ENCODE results near the gene MEI1. TPM values are rescaled to one million over a fixed set of nuclear protein-coding genes. Genes with fewer than 3 reads are reported as not detected.

The MEI1 gene
- total RNA-seq, 1 donor from 2014 or later: 0.64 TPM

DNA sequence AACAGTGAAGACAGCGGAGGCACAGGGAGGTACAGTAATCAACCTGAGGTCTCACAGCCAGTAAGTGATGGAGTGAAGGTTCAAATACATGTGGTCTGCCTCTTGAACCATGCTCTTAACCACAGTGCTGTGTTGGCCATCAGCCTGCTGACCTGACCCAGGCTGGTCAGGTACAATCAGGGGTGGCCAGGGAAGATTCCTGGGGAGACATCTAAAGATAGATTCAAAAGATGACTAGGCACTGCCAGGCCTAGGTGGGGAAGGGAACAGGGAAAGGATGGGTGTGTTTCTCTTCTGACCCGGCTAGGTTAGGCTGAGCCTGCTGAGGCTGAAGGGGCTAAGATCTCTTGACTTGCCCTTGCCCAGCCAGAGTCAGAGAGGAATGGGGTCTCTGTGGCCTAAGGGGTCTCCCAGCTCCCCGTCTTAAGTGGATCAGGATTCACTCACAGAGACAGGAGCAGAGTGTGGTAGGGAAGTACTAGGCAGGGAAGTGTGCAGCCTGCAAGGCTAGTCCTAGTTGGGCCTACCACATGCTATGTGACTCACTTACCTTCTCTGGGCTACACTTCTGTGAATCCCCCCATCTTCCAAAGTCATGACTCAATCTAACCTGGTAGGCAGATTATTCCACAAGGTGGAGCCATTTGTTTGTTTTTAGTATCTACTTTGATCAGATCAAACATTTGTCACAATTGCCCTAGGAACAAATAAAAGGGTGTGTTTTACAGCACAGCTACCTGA lies 123.2 kb downstream of the MEI1 start:
- DNase-seq (ENCODE audit: low read depth): peak; percentile 76
- peak overlapping the region; percentile 28 for H3K27ac ChIP-seq (ENCODE audit: low read depth, low read length)
- H3K4me1 ChIP-seq (ENCODE audit: insufficient read depth, low read length): peaks cover 24% of the 10 kb centered on the region
- Mint-ChIP-seq H3K36me3 (ENCODE audit: low read depth, unreplicated experiment) (peaks cover 6% of the 10 kb centered on the region), H3K27ac (ENCODE audit: unreplicated experiment) (no peak overlapping the region), H3K4me3 (ENCODE audit: unreplicated experiment) (no peak overlapping the region), H3K27me3 (ENCODE audit: low read depth, unreplicated experiment) (no peaks in the 10 kb centered on the region), H3K4me1 (ENCODE audit: low read depth, unreplicated experiment) (peaks cover 35% of the 10 kb centered on the region), H3K9me3 (ENCODE audit: unreplicated experiment) (peaks cover 2% of the 10 kb centered on the region)
- H3K4me3 ChIP-seq (ENCODE audit: insufficient read depth, low read depth, low read length): no peak overlapping the region
- H3K9me3 ChIP-seq (ENCODE audit: insufficient read depth, low read depth, low read length): no peaks in the 10 kb centered on the region
- peak overlapping the region; percentile 22 for H3K4me2 ChIP-seq (ENCODE audit: low read length)
- H3K27me3 ChIP-seq (ENCODE audit: insufficient read depth, low read length): no peaks in the 10 kb centered on the region
- FAIRE-seq: peak; percentile 71
- H3K36me3 ChIP-seq (ENCODE audit: insufficient read depth, low read length): no peaks in the 10 kb centered on the region
- TF ChIP-seq, protein P1, sequence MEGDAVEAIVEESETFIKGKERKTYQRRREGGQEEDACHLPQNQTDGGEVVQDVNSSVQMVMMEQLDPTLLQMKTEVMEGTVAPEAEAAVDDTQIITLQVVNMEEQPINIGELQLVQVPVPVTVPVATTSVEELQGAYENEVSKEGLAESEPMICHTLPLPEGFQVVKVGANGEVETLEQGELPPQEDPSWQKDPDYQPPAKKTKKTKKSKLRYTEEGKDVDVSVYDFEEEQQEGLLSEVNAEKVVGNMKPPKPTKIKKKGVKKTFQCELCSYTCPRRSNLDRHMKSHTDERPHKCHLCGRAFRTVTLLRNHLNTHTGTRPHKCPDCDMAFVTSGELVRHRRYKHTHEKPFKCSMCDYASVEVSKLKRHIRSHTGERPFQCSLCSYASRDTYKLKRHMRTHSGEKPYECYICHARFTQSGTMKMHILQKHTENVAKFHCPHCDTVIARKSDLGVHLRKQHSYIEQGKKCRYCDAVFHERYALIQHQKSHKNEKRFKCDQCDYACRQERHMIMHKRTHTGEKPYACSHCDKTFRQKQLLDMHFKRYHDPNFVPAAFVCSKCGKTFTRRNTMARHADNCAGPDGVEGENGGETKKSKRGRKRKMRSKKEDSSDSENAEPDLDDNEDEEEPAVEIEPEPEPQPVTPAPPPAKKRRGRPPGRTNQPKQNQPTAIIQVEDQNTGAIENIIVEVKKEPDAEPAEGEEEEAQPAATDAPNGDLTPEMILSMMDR (IDR thresholded peaks at IDR 0.05; ENCODE audit: insufficient read depth, low read depth, low read length): peak; percentile 60
- TF ChIP-seq EZH2 (IDR thresholded peaks at IDR 0.05; ENCODE audit: insufficient read depth, low read length): no peak
- H2AFZ ChIP-seq (ENCODE audit: low read depth, low read length): no peak overlapping the region
- H3K79me2 ChIP-seq (ENCODE audit: insufficient read depth, low read length): no peaks in the 10 kb centered on the region
- peak overlapping the region; percentile 23 for H3K9ac ChIP-seq (ENCODE audit: low read length)
- no peaks in the 10 kb centered on the region for H4K20me1 ChIP-seq (ENCODE audit: insufficient read depth, low read length)

DNA sequence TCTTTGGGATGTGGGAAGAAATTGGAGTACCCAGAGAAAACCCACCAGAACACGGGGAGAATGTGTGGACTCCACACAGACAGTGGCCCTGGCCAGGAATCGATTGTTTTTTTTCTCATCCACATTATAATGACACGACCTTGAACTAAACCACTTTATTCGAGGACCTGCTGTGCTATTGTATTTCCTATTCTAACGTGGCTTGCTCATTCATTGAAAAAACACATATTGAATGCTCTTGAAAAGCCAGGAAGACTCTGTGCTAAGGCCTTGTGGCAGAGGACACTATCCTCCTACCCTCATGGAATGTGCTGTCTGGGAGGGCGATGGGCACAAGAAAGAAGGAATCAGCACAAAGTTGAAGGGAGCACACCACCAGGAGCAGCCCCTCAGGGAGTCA lies 124.5 kb downstream of the MEI1 start:
- Histone ChIP-seq H3K9me3 (ENCODE audit: insufficient read depth, low read depth, low read length) (no peaks in the 10 kb centered on the region), H3K36me3 (ENCODE audit: insufficient read depth, low read length) (no peaks in the 10 kb centered on the region), H3K4me2 (ENCODE audit: low read length) (no peak overlapping the region), H3K27ac (ENCODE audit: low read depth, low read length) (no peak overlapping the region), H2AFZ (ENCODE audit: low read depth, low read length) (no peak overlapping the region), H3K27me3 (ENCODE audit: insufficient read depth, low read length) (no peaks in the 10 kb centered on the region), H3K4me3 (ENCODE audit: insufficient read depth, low read depth, low read length) (no peak overlapping the region), H4K20me1 (ENCODE audit: insufficient read depth, low read length) (no peaks in the 10 kb centered on the region), H3K79me2 (ENCODE audit: insufficient read depth, low read length) (no peaks in the 10 kb centered on the region), H3K9ac (ENCODE audit: low read length) (no peak overlapping the region), H3K4me1 (ENCODE audit: insufficient read depth, low read length) (peaks cover 24% of the 10 kb centered on the region)
- no peaks in the 10 kb centered on the region for H3K27me3 Mint-ChIP-seq (ENCODE audit: low read depth, unreplicated experiment)
- DNase-seq (ENCODE audit: low read depth) (no peak), FAIRE-seq (no peak)
- peak overlapping the region; percentile 55 for H3K4me3 Mint-ChIP-seq (ENCODE audit: unreplicated experiment)
- H3K9me3 Mint-ChIP-seq (ENCODE audit: unreplicated experiment): peaks cover 2% of the 10 kb centered on the region
- H3K36me3 Mint-ChIP-seq (ENCODE audit: low read depth, unreplicated experiment): peaks cover 6% of the 10 kb centered on the region
- TF ChIP-seq, protein P1 (IDR thresholded peaks at IDR 0.05; ENCODE audit: insufficient read depth, low read depth, low read length): no peak
- TF ChIP-seq EZH2 (IDR thresholded peaks at IDR 0.05; ENCODE audit: insufficient read depth, low read length): no peak
- H3K4me1 Mint-ChIP-seq (ENCODE audit: low read depth, unreplicated experiment): peaks cover 35% of the 10 kb centered on the region
- peak overlapping the region; percentile 35 for H3K27ac Mint-ChIP-seq (ENCODE audit: unreplicated experiment)

DNA sequence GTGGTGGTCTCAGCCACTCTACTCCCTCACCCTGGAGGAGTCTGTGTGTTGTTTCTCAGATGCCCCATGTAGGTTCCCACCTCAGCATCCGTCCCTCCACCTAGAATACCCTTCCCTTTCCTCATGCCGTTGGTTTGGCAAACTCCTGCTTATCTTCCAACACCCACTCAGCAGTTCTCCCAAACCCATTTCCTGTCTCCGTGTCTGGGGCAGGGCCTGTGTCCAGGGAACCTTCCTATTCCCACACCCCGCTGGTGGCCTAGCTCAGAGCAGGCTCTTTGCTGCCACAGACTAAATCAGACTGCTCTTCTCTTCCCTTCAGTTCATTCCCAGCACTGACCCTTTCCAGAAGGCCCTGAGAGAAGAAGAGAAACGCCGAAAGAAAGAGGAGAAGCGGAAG lies 126.1 kb downstream of the MEI1 start:
- Histone ChIP-seq H3K36me3 (ENCODE audit: insufficient read depth, low read length) (no peaks in the 10 kb centered on the region), H3K9ac (ENCODE audit: low read length) (peak overlapping the region; percentile 18), H3K4me3 (ENCODE audit: insufficient read depth, low read depth, low read length) (no peak overlapping the region), H2AFZ (ENCODE audit: low read depth, low read length) (no peak overlapping the region), H3K79me2 (ENCODE audit: insufficient read depth, low read length) (no peaks in the 10 kb centered on the region), H3K4me1 (ENCODE audit: insufficient read depth, low read length) (peaks cover 24% of the 10 kb centered on the region), H3K27me3 (ENCODE audit: insufficient read depth, low read length) (no peaks in the 10 kb centered on the region), H3K27ac (ENCODE audit: low read depth, low read length) (no peak overlapping the region), H3K9me3 (ENCODE audit: insufficient read depth, low read depth, low read length) (no peaks in the 10 kb centered on the region), H4K20me1 (ENCODE audit: insufficient read depth, low read length) (no peaks in the 10 kb centered on the region), H3K4me2 (ENCODE audit: low read length) (peak overlapping the region; percentile 43)
- peaks cover 4% of the 10 kb centered on the region for H3K36me3 Mint-ChIP-seq (ENCODE audit: low read depth, unreplicated experiment)
- H3K27ac Mint-ChIP-seq (ENCODE audit: unreplicated experiment): no peak overlapping the region
- FAIRE-seq (no peak), DNase-seq (ENCODE audit: low read depth) (peak; percentile 41)
- no peak for TF ChIP-seq EZH2 (IDR thresholded peaks at IDR 0.05; ENCODE audit: insufficient read depth, low read length)
- TF ChIP-seq, protein P1 (IDR thresholded peaks at IDR 0.05; ENCODE audit: insufficient read depth, low read depth, low read length): no peak
- peaks cover 2% of the 10 kb centered on the region for H3K9me3 Mint-ChIP-seq (ENCODE audit: unreplicated experiment)
- H3K4me1 Mint-ChIP-seq (ENCODE audit: low read depth, unreplicated experiment): peaks cover 35% of the 10 kb centered on the region
- no peaks in the 10 kb centered on the region for H3K27me3 Mint-ChIP-seq (ENCODE audit: low read depth, unreplicated experiment)
- peak overlapping the region; percentile 34 for H3K4me3 Mint-ChIP-seq (ENCODE audit: unreplicated experiment)
